ENCODE measurements around the gene DDB1.

The DDB1 gene

DNA sequence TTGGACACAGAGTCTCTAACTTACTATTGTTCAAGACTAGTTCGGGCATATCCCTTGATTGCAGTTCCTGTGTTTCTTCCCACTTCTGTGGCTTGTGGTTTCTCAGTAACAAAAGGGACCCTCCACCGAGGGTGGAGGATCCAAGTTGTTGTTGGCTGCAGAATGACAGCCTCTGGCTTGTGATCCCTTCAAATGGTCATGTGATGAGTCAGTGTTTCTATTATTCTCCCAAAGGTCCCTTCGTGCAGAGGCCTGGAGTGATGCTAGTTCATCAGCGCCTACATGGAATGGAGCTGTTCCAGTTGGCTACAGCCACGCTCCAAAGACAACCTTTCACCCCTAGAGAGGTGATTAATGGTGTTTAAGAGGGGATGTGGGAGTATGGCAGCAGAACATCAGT is 35.2 kb downstream of the DDB1 start:
- DNase-seq = peak in 8 of 56 donors; percentile 5 to 46 (median 19)

DNA sequence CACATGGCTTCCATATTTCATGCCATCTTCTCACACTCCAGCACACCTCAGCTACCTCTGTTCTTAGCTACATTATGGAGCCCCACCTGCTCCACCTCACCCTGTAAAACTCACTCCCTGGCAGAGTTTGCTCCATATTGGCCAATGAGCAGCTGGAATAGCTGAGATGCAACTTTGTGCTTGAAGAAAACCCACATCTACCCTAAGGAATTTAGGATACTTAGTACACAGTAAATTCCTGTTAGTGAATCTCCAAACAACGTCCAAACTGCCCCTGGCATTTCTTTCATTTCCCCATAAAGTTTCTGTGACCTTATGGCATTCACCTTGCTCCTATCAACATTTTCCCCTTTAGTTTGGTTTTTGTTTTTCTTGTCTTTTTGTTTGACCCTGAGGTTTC is 35.6 kb downstream of the DDB1 start:
- DNase-seq = no peak

DNA sequence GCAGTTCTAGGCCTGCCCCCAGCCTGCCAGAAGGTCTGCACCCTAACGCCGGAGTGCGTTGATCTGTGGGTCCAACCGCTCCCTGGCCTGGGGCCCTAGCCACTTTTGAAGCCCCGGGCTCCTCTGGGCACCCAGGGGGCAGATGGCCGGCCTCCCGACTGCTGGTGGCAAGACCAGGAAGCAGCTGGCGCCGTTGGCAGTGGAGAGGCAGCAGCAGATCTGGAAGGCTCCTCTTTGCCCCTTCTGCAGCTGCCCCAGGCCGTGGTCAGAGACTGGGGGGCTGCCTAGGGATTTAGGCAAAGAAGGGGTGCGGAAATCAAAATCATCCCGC is 37.3 kb downstream of the DDB1 start:
- peak in 2 of 56 donors; percentile 13 to 29 for DNase-seq

DNA sequence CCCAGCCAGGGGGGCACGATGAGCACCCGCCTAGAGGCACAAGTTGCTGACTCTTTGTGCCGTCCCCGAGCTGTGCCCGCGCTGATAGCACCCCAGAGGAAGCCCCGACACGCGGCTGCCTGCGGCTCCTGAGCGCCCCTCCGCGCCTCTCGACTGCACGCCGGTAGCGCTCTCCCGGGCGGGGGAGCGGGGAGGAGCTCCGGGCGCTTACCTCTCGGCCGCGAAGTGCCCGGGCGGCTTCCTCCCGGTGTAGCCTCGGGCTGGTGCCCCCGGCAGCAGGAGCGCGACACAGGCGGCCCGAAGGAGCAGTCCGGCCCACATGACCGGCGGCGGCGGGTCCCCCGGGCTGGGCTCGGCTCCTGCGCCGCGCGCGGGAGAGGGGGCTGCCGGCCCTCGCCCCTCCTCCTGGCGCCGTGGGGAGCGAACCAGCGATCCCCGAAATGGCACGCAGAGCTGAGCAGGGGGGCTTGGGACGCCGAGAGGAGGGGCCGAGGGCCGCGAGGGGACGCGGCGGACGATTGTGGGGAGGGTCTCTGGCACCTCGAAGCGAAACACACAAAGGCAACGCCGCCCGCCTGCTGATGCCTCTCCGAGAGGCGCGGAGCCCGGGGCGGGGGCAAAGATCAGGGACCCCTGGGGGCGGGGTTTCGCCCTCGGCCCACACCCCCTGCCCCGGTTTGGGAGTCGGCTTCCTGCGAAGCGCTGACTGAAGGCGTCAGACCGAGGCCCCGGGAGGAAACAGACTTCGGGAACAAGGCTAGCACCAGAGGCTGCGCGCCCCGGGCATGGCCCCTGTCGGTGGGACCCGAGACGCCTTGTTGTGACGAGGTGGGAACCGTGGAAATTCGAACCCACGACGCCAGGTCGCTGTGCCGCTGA is 37.9 kb downstream of the DDB1 start, which contains the start of gene VWCE:
Gene VWCE, minus strand, starts transcription at position 600 of the 879 bp plus-strand sequence. Its CDS starts 279 bp downstream, at position 321.
- DNase-seq = peak in 31 of 56 donors; percentile 5 to 67 (median 35)

DNA sequence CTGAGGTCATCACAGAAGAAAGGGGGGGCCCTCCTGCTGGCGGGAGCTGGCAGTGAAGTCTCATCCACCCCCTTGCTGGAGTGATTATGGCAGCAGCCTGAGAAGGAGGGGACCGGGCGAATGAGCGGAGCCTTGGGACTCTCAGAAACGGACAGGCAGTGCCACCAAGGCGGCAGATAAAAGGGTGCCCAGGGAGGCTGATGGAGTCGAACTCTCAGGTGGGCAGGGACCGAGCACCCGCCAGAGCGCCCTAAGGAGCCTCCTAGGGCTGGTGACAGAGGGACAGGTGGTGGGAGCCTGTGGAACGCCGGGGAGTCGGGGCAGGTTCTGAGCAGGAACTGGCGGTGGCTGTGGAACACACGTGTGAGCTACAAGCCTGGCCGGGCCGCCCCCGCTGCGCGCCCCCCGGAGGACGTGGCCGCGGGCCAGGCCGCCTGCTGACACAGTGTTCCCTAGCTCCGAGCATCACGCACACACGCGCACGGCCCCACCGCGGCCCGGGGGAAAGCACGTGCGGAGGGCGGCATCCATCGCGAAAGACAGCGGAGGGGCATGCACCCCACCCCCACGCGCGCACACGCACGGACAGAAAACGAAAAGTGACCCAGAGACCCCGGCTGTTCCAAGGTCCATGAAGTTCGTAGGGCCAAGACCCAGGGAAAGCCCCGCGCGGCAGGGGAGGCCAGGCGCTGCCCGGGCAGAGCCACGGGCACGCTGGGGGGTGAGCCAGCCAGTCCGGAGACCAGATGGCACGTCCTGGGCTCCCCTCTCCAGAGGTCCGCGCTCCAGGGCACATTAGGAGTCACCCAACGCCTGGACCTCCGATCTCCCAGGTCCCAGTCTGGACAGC is 38.8 kb downstream of the DDB1 start:
- peak in 18 of 56 donors; percentile 8 to 64 (median 37) for DNase-seq

DNA sequence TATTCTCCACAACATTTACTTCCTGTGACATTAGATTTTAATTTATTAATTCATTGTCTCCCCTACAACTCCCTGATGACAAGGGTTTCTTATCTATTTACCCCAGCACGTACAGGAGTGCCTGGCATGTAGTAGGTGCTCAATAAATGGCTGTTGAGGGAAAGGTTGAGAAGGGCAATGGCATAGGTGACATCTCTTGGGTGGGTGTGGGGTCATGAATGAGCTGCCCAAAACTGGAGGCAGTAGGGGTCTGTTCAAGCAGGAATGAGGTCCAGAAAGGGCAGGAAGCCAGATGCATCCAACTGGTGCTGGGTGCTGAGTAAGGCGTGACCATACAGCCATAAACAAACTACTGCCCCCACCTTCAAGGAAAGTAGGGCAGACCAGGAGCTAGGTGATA is 40.5 kb downstream of the DDB1 start:
- no peak for DNase-seq

DNA sequence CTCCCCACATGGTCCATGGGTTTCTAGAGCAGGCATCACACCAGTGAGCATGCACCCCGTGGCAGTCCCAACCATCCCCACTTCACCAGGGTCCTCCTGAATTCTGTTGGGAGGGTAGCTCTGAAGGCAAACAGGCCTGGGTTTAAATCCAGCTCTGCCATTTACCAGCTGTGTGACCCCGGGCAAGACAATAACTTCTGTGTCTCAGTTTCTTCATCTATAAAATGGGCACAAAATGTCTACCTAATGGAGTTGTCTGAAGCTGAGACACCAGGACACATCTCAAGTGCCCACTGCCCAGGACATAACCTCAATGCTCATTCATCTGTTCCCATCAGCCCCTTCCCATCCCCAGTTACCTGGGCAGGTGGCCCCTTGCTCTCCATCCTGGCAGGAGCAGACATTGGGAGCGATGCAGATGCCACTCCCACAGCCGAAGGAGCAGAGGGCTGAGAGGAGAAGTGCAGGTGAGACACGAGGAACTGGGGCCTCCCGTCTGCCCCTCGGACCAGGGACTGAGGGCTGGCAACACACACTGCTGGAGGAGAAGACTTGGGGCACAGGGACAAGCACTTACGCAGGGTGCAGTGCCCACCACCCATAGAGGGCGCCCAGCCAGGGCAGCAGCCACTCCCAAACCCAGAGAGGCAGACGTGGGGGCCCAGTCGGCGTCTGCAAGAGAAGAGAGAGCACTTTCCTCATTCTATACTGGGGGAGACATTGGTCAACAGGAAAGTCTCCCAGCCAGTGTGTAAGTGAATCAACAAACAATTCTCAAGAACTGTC is 41.8 kb downstream of the DDB1 start:
- DNase-seq = no peak

DNA sequence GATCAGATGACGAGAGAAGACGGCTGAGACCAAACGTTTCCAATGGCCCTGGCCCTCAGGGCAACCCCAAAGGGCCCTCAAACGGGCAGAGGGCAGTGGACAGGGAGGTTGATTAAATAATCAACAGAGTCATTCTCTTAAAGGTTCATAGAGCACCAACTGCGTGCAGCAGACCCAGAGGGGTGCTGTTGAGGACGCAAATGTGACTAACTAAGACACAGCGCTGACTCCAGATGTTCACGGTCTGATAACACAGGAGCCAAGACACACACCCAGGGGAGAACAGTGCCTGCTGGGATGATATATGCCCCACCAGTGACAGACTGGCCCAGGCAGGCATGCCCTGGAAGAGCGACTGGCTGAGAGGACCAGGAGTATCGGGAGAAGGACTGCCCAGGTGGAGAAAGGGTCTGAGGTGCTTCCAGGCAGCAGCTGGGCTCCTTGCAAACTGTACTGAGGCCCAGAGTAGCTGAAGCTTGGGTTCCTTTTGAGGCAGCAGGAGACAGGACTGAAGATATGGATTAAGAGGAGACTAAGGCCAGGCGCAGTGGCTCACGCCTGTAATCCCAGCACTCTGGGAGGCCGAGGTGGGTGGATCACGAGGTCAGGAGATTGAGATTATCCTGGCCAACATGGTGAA is 45.4 kb downstream of the DDB1 start:
- DNase-seq = no peak

DNA sequence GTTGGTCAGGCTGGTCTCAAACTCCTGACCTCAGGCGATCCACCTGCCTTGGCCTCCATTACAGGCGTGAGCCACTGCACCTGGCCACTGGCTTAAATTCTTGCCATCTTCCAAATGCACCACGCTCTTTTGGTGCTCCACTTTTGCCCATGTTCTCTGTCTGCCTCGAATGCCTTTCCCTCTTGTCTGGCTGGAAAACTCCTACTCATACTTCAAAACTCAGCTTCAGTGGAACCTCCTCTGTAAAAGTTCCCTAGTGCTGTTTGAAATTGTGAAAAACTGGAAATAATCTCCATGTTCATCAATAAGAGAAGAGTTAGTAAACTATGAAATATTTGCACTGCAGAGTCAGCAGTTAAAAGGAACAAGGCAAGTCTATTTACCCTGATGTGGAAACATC is 49.3 kb downstream of the DDB1 start:
- DNase-seq = no peak

DNA sequence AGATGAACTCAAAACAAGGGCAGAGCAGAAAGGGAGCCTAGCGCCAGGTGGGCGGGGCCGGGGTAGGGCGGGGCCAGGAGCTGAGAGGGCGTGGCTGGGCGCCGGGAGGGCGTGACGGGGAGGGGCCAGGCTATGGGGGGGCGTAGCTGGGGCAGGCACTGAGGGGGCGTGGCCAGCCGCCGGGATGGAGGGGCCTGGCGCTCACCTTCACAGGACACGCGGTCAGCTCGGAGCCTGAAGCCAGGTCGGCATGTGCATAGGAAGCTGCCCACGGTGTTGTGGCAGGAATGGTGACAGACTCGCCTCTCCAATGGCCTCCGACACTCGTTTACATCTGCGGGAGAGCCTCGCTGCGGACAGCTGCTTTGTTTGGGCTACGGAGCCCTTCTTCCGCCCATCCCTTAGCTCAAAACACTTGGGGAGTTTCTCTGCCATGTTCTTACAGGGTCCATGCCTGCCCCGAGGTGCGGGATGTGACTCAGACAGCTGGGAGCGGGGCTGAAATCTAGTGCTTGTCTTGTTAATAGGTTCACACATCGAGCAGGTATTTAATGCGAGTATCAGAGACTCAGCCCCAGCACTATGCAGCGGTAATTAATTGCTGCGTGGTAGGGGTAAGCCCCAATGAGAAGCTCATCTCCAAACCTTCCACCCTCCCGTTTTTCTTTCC is 51.2 kb downstream of the DDB1 start:
- DNase-seq = peak in 2 of 56 donors; percentile 18 to 40

DNA sequence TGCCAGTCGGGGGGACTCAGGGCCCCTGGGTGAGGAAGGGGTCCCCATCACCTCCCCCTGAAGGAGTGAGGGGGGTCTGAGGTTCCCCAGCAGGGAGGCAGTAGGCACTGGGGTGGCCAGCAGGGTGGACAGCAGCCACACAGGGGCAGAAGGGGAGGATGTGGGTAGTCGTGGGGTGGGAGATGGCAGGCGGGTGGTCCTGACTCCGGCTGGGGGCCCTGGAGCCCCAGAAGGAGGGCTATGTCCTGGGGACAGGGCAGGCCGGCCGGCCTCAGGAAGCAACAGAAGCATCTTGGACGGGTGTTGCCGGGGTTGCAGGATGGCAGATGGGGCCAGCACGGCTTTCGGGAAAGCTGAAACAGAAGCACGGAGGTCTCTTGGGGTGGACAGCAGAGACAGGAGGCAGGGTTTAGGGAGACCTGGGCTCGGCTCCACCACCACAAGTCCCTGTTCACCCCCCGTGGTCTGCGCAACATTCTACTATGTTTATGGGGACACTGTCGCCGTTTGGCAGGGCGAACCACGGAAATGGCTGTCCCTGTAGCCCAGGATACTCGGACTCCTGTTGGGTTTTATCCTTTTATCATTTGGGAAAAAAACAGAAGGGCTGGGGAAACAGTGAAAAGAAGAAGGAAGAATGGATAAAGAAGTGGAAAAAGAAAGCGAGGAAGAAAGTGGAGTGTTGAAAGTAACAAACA is 51.9 kb downstream of the DDB1 start:
- DNase-seq = no peak

DNA sequence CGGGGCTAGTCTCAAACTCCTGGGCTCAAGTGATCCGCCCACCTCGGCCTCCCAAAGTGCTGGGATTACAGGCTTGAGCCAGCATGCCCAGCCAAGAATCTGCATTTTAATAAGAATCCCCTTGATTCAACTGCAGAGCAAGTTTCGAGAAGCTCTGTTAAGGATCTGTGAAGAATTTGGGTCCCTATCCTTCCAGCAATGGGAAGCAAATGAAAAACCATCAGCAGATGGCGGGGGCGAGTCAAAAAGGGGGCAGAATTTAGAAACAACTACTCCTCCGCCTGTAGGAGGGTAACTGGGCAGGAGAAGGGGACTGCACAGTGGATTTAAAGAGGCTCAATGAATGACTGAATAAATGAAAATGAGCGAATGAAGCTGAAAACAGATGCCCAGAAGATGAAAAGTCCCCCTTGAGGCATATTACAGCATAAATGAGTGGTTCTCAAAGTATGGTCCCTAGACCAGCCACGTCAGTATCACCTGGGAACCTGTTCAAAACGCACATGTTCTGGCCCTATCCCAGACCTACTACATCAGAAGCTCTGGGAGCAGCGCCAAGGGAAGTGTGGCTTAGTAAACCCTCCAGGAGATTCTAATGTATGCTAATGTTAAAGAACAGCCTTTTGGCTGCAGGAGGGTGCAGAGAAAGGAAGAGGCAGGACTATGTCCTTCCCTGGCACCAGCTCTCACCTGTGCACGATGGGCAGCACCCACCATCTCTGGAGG is 52.8 kb downstream of the DDB1 start:
- DNase-seq = no peak

DNA sequence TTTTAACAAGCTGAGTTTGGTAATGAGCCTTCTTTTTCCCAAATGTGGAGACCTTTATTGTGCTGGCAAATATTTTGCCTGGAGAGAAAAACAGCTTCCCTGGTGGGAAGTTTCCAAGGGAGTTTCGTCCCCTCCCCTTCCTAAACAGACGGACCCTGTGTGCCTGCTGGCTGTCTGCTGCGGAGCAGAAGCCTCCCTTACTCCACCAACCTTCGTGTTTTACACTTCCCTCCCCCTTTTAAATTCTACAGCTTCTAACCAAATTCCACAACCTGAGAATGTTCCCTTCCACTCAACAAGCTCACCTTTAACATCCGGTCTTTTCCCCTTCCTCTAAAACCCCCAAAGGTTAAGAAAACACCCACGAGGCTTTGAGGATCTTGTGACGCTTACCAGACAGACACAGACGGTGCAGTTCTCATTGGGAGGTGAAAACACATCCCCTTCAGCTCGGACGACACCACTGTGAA is 54.9 kb downstream of the DDB1 start:
- peak in 1 of 56 donors; percentile 29 for DNase-seq

DNA sequence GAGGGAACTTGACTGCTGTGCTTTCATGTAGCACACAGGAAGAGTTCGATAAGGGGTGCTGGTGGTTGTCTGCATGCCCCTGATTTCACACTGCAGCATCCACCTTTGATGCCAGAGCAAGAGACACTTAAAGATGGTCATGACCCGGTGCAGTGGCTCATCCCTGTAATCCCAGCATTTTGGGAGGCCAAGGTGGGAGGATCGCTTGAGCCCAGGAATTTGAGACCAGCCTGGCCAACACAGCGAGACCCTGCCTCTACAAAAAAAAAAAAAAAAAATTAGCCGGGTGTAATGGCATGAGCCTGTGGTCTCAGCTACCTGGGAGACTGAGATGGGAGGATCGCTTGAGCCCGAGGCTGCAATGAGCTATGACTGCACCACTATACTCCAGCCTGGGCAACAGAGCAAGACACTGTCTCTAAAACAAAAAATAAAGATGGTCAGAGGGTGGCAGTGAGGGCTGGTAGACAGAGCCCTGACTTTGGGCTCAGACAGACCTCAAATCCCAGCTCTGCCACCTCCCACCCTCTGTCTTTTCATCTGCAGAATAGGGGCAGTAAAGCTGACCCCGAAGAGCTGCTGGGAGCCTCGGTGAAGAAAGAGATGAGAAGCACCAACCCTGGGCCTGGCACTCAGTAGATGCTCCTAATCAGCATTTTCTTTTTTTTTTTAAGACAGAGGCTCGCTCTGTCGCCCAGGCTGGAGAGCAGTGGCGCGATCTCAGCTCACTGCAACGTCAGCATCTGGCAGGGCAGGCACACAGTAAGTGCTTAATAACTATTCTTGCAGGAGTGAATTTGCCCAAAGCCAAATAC is 55.5 kb downstream of the DDB1 start:
- peak in 9 of 56 donors; percentile 8 to 48 (median 22) for DNase-seq

DNA sequence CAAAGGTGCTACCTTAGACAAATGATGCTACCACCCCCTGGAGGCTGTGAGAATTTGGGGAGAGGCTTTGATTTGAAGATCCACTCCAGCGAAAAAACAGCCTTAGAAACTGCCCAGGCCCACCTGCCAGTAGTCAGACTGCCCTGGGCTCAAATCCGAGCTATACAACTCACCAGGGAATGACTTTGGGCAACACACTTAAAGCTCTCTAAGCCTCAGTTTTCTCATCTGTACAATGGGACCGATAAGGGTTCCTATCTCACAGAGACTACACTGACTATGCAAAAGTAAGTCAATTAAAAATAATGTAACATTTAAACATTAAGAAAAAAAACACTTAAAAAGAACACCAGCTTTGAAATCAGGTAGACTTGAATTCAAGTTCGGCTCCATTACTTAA is 57.7 kb downstream of the DDB1 start:
- DNase-seq = no peak

DNA sequence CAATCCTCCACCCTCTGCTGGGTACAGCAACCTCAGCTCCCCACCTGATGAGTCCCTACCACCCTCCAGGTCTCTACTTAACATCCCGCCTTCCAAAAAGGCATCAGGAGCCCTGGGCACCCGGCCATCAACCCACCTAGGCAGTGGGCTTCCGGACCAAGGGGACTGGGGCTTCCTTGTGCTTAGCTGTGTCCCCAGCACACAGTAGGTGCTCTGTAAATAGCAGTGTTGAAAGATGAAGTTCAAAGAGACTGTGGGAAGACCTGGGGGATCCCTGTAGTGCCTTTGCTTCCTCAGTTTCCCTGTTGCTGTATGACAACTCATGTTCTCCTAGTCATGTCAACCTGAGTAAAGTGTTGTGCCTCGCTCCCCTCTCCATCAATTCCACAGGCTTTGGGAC is 58.8 kb downstream of the DDB1 start:
- no peak for DNase-seq

DNA sequence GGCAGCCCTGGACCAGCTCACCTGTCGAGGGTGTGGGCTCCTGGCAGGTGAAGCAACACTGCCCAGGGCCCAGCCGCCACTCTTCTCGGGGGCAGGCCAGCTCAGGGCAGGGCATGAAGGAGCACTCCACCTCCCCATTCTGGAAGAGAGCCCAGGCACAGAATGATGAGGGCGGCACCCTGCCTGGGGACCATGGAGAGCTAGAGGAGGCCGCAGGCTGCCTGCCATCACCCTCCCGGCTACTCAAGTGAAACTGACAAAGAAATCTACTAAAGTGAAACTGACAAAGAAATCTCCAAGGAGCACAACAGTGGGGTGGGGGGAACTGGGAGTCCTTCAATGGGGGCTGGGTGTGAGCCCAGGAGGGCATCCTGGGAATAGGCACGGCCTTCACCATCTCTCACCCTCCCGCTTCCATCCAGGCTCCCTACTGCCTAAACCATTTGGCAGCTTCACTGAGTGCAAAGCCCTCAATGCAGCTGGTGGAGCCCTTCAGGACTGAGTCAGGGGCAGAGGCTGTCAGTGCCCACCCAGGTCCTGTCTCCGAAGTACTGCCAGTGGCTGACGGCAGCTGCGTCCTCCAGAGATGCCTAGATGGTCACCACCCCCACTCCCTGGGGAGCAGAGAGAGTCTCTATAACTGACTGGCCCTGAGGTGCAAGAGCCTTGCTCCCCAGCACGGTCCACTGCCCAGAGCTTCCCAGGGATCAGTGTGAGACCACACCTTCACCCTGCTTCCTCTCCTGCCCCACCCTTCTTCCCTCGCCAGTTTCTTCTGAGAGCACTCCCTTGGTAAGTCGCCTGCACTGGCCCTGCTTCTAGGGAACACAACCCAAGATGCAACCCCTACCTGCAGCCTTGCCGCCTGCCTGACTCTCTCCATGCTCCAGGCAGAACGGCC is 59.5 kb downstream of the DDB1 start:
- peak in 32 of 56 donors; percentile 11 to 74 (median 46) for DNase-seq

Measured in amygdala (tissue), 56 donors.